ENCODE data around the gene FBXL16.

- peak; percentile 99 for TF ChIP-seq PATZ1 (tag by site-specific recombination; IDR thresholded peaks at IDR 0.05)
- no peak for TF ChIP-seq CTCF (tag by site-specific recombination; IDR thresholded peaks at IDR 0.05)
- TF ChIP-seq ZNF302 (tag by site-specific recombination; IDR thresholded peaks at IDR 0.05; ENCODE audit: low read depth): no peak
- TF ChIP-seq ZNF146 (tag by site-specific recombination; IDR thresholded peaks at IDR 0.05): no peak
- no peak for TF ChIP-seq ZNF138 (tag by site-specific recombination; IDR thresholded peaks at IDR 0.05; ENCODE audit: borderline replicate concordance)
- no peak for TF ChIP-seq ZNF530 (tag by site-specific recombination; IDR thresholded peaks at IDR 0.05; ENCODE audit: low read depth)
- TF ChIP-seq ZSCAN18 (tag by site-specific recombination; IDR thresholded peaks at IDR 0.05): no peak
- TF ChIP-seq KLF16 (tag by site-specific recombination; IDR thresholded peaks at IDR 0.05): peak; percentile 75
- no peak for TF ChIP-seq HOXA7 (CRISPR knock-in tag; IDR thresholded peaks at IDR 0.05; ENCODE audit: borderline replicate concordance)
- TF ChIP-seq SCRT2 (tag by site-specific recombination; IDR thresholded peaks at IDR 0.05): no peak
- no peak for TF ChIP-seq ZNF639 (tag by site-specific recombination; IDR thresholded peaks at IDR 0.05)
- no peak for TF ChIP-seq ZNF26 (tag by site-specific recombination; IDR thresholded peaks at IDR 0.05)
- no peak for TF ChIP-seq ZNF274 (IDR thresholded peaks at IDR 0.05; ENCODE audit: low read length)
- TF ChIP-seq ZNF274 (tag by site-specific recombination; IDR thresholded peaks at IDR 0.05; ENCODE audit: borderline replicate concordance): no peak
- TF ChIP-seq ZBTB1 (tag by site-specific recombination; IDR thresholded peaks at IDR 0.05): no peak; the same call in 1 of the 2 replicates
Observed at GRCh38 chr16:679814-680624, 25.6 kb downstream of the FBXL16 start, which contains the start of gene STUB1.

Measured in HEK293 (cell line).